KMS-11 (cell line): ENCODE data around the gene CRACDL.
A peak's percentile ranks its signal among the peaks of the same experiment; 100 is the strongest.

Source experiments
- H2AFZ ChIP-seq: fragments of 200-600 bp; sonication (generic); 2 replicates; pipeline ENCODE4 v1.6.1; 2016; ENCODE audit warnings: antibody characterized with exemption, mixed run types, low read depth
- H3K27ac ChIP-seq: fragments of 200-600 bp; sonication (generic); 2 replicates; pipeline ENCODE4 v1.6.1; 2016; ENCODE audit warnings: mild to moderate bottlenecking, mixed run types
- H3K27me3 ChIP-seq: fragments of 200-600 bp; sonication (generic); 2 replicates; pipeline ENCODE4 v1.6.1; 2017; ENCODE audit warnings: mild to moderate bottlenecking, low read depth, mixed run types, moderate library complexity; ENCODE audit not compliant: insufficient read depth
- H3K36me3 ChIP-seq: fragments of 200-600 bp; sonication (generic); 2 replicates; pipeline ENCODE4 v1.6.1; 2017; ENCODE audit warnings: mild to moderate bottlenecking, mixed run types; ENCODE audit not compliant: insufficient read depth
- H3K4me1 ChIP-seq: fragments of 200-600 bp; sonication (generic); 2 replicates; pipeline ENCODE4 v1.6.1; 2016; ENCODE audit warnings: mild to moderate bottlenecking, low read depth, mixed run types; ENCODE audit not compliant: poor library complexity, severe bottlenecking
- H3K4me2 ChIP-seq: fragments of 200-600 bp; sonication (generic); 2 replicates; pipeline ENCODE4 v1.7.0; 2016; ENCODE audit warnings: mild to moderate bottlenecking, mixed run types
- H3K4me3 ChIP-seq: fragments of 200-600 bp; sonication (generic); IDR thresholded peaks from 2 replicates; pipeline ENCODE4 v1.6.1; 2017; ENCODE audit warnings: low read depth, low read length, mixed read lengths; ENCODE audit not compliant: insufficient read depth
- H3K79me2 ChIP-seq: fragments of 200-600 bp; sonication (generic); 2 replicates; pipeline ENCODE4 v1.6.1; 2016; ENCODE audit warnings: low read depth, mixed run types; ENCODE audit not compliant: insufficient read depth
- H3K9ac ChIP-seq: fragments of 200-600 bp; sonication (generic); 2 replicates; pipeline ENCODE4 v1.6.1; 2016; ENCODE audit warnings: mild to moderate bottlenecking, mixed run types
- H4K20me1 ChIP-seq: fragments of 200-600 bp; sonication (generic); 2 replicates; pipeline ENCODE4 v1.6.1; 2016; ENCODE audit warnings: mild to moderate bottlenecking, mixed run types; ENCODE audit not compliant: insufficient read depth
- TF ChIP-seq, protein P1 (sequence below): fragments of 200-600 bp; sonication (generic); conservative IDR thresholded peaks from 2 replicates; pipeline ENCODE4 v1.6.1; 2017; ENCODE audit warnings: low read depth, mild to moderate bottlenecking, antibody characterized with exemption, low read length, moderate library complexity, mixed read lengths

CRACDL gene

DNA sequence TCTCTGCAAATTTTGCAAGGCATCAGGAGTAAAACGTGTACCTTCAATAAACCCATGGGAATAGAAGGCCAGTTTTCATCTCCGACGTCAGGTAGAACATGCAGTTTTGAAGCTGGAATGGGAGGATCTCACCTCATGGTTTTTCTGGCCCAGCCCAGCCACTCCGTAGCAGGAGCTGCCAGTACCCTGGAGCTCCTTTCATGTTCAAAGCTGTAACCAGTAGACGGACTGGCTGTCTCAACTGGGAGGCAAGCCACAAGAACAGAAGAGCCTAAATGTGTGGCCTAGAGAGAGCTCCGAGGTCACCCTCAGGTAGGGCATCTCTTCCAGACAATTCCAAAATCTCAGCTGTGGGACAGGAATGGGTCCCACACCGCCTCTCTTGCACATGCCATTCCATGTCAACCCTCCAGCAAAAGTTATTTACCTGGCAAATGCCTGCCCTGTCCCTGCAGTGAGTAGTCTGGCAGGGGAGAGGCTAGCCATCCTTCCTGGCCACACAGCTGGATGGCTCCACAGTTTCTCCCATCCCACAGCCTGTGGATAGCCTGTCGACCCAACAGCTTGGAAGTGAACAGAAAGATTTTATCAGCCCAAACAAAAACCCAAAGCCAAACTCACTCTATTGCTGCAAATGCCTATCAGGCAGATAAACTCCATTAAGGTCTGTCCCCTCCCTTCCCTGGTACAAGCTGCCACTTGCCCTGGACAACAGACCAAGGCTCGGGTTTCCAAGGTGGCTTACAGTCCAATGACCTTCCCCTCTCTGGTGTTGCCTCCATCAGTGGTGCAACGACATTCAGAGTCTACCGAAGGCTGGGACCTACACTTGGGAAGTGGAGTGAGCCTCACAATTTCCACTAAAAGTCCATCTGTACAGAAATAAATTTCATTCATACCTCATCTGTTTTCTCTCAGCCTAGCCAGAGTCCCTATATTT lies 27.8 kb downstream of the CRACDL start:
- Histone ChIP-seq H4K20me1 (no peaks in the 10 kb centered on the region), H3K4me1 (peaks cover 50% of the 10 kb centered on the region), H2AFZ (0 out of 2 replicates have a peak overlapping the region, but pooled peaks have one; percentile 36), H3K4me3 (no peak overlapping the region), H3K4me2 (peak overlapping the region; percentile 56; the same call in 1 of the 2 replicates), H3K27me3 (no peaks in the 10 kb centered on the region), H3K9ac (no peak overlapping the region), H3K36me3 (no peaks in the 10 kb centered on the region), H3K79me2 (no peaks in the 10 kb centered on the region), H3K27ac (peak overlapping the region; percentile 43; the same call in 1 of the 2 replicates)
- TF ChIP-seq, protein P1, sequence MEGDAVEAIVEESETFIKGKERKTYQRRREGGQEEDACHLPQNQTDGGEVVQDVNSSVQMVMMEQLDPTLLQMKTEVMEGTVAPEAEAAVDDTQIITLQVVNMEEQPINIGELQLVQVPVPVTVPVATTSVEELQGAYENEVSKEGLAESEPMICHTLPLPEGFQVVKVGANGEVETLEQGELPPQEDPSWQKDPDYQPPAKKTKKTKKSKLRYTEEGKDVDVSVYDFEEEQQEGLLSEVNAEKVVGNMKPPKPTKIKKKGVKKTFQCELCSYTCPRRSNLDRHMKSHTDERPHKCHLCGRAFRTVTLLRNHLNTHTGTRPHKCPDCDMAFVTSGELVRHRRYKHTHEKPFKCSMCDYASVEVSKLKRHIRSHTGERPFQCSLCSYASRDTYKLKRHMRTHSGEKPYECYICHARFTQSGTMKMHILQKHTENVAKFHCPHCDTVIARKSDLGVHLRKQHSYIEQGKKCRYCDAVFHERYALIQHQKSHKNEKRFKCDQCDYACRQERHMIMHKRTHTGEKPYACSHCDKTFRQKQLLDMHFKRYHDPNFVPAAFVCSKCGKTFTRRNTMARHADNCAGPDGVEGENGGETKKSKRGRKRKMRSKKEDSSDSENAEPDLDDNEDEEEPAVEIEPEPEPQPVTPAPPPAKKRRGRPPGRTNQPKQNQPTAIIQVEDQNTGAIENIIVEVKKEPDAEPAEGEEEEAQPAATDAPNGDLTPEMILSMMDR, result no peak

DNA sequence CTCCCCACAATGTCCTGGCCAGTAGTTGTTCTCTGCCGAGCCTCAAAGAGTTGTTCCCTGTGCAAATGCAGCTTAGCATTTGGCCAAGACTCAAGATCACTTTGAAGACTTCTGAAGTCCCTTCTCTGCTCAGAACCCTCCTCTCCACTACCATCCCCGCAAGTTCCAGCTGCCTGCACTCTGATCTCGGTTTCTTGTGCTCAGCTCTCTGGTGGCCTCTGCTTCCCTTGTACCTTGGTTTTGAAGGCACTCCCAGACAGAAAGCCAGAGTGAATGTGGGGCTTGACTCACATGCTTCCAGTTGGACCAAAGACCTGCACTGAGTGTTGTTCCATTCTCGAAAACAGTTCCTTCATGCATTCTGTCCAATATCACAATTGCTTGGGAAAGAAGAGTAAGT lies 28.6 kb downstream of the CRACDL start:
- Histone ChIP-seq H3K9ac (no peak overlapping the region), H3K4me2 (no peak overlapping the region), H4K20me1 (no peaks in the 10 kb centered on the region), H2AFZ (no peak overlapping the region), H3K27me3 (no peaks in the 10 kb centered on the region), H3K4me1 (peaks cover 41% of the 10 kb centered on the region), H3K36me3 (no peaks in the 10 kb centered on the region), H3K79me2 (no peaks in the 10 kb centered on the region), H3K4me3 (no peak overlapping the region), H3K27ac (no peak overlapping the region)
- TF ChIP-seq, protein P1, result no peak

DNA sequence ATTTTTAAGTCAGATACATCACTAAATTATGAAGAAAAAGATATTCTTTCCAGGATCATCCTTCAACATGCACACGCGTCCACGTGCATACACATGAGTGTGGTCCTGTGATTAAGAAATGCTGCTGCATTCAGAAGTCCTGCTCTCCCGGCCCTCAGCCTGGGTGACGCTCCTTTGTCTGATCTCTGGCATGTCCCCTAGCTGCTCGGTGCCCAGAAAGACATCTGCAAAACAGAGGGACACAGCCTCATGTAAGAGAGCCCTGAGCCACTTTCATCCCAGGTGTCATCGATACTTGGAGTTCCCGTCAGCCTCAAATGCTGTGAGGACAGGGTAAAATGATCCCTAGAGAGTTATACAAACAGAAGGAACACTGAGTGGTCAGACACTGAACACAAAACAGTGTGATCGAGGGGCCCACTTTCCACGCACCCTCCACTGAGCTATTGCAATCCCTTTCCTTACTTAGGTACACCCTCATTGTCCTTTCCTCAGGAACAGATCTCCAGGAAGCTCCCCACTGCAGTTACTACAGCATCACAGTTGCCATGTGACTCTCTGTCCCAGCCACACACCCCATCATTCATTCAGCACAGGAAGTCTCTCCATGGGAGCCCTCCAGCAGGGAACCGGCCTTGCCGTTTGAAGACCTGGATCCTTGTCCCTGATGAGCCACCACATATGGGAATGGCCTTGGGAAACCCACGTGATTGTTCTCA lies 32.1 kb downstream of the CRACDL start:
- Histone ChIP-seq H3K27ac (no peak overlapping the region), H3K36me3 (no peaks in the 10 kb centered on the region), H3K4me2 (no peak overlapping the region), H2AFZ (no peak overlapping the region), H3K9ac (no peak overlapping the region), H4K20me1 (no peaks in the 10 kb centered on the region), H3K79me2 (no peaks in the 10 kb centered on the region), H3K4me3 (no peak overlapping the region), H3K4me1 (peaks cover 7% of the 10 kb centered on the region), H3K27me3 (no peaks in the 10 kb centered on the region)
- TF ChIP-seq, protein P1, result no peak

DNA sequence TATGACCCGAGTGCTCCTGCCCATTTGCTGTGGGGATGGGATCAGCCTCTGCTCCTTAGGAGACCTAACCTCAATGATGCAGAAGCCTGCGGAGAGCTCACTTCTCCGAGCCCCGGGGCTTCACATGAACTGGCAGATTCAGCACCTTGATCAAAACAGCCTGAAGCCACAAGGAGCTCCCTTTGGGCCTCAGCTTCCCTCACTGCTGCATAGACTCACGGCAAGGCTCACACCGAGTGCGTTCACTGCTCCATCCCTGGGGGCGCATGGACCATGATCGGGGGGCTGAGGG lies 33.0 kb downstream of the CRACDL start:
- no peaks in the 10 kb centered on the region for H3K36me3 ChIP-seq
- H3K27ac ChIP-seq, result no peak overlapping the region
- no peaks in the 10 kb centered on the region for H3K27me3 ChIP-seq
- no peaks in the 10 kb centered on the region for H3K79me2 ChIP-seq
- no peak overlapping the region for H3K9ac ChIP-seq
- H4K20me1 ChIP-seq, result no peaks in the 10 kb centered on the region
- TF ChIP-seq, protein P1, result no peak
- no peak overlapping the region for H3K4me3 ChIP-seq
- H2AFZ ChIP-seq, result no peak overlapping the region
- H3K4me1 ChIP-seq, result no peaks in the 10 kb centered on the region
- no peak overlapping the region for H3K4me2 ChIP-seq
